Hematopoietic multipotent progenitor cell (in vitro differentiated cells): ENCODE measurements around the gene METTL15. TPM values are rescaled to one million over a fixed set of nuclear protein-coding genes. Genes with fewer than 3 reads are reported as not detected.
"Not testable (repeated sequence)": the region's sequence is repeated elsewhere in the genome, so short reads cannot be mapped to it uniquely, and the experiment has no call there.

Experiments
- DNase-seq, 3 donors: peaks; one replicate each; pipeline ENCODE4 v3.0.0-alpha.2; 2011 to 2015; ENCODE audit warnings: low read depth in 2 of 3, low spot score in 2 of 3
- total RNA-seq: library from RNA; depleted of rRNA; stranded (reverse); fragments of >200 nt; gene quantifications from one replicate; pipeline ENCODE4 v1.2.3, GENCODE V29; 2012

METTL15 gene
- 8.1 TPM for total RNA-seq

GRCh38 chr11:28107750-28108618 lies at the start of gene METTL15, which contains the start of gene KIF18A:
TSS of gene METTL15 (plus strand) at chr11:28108388. CDS start at chr11:28113335, 4,947 bp downstream.
TSS of gene KIF18A (minus strand) at chr11:28108156. CDS start at chr11:28097947, 10,209 bp downstream.
- DNase-seq, result peak; percentile 94 to 99 (median 99)

- no peak for DNase-seq
Observed at GRCh38 chr11:28071305-28071704, 36.9 kb upstream of the METTL15 start.

GRCh38 chr11:28072321-28072720 lies 35.9 kb upstream of the METTL15 start:
- no peak for DNase-seq

GRCh38 chr11:28077521-28077920 lies 30.7 kb upstream of the METTL15 start:
- DNase-seq, result no peak

- no peak for DNase-seq
Observed at GRCh38 chr11:28083118-28083517, 25.1 kb upstream of the METTL15 start.

- DNase-seq, result no peak
Observed at GRCh38 chr11:28086569-28086968, 21.6 kb upstream of the METTL15 start.

GRCh38 chr11:28087192-28087591 lies 21.0 kb upstream of the METTL15 start:
- not testable (repeated sequence) for DNase-seq

- DNase-seq, result not testable (repeated sequence)
Observed at GRCh38 chr11:28087693-28088092, 20.5 kb upstream of the METTL15 start.

- DNase-seq, result no peak
Observed at GRCh38 chr11:28089378-28089777, 18.8 kb upstream of the METTL15 start.

GRCh38 chr11:28090052-28090749 lies 18.0 kb upstream of the METTL15 start:
- no peak for DNase-seq

- no peak for DNase-seq
Observed at GRCh38 chr11:28092786-28093185, 15.4 kb upstream of the METTL15 start.

GRCh38 chr11:28098257-28098656 lies 9.9 kb upstream of the METTL15 start:
- no peak for DNase-seq

- no peak for DNase-seq
Observed at GRCh38 chr11:28099715-28100114, 8.5 kb upstream of the METTL15 start.

GRCh38 chr11:28100665-28101064 lies 7.5 kb upstream of the METTL15 start:
- no peak for DNase-seq

- DNase-seq, result not testable (repeated sequence)
Observed at GRCh38 chr11:28102300-28102699, 5.9 kb upstream of the METTL15 start.

GRCh38 chr11:28104425-28104824 lies 3.8 kb upstream of the METTL15 start:
- no peak for DNase-seq

GRCh38 chr11:28104984-28105383 lies 3.2 kb upstream of the METTL15 start:
- no peak for DNase-seq

GRCh38 chr11:28105869-28106268 lies 2.3 kb upstream of the METTL15 start:
- DNase-seq, result no peak

- no peak for DNase-seq
Observed at GRCh38 chr11:28106353-28107043, 1.7 kb upstream of the METTL15 start.

- DNase-seq, result peak in 2 of 3 donors; percentile 27 to 43
Observed at GRCh38 chr11:28107191-28107749, 918 bp upstream of the METTL15 start.

GRCh38 chr11:28108958-28109357 lies 770 bp downstream of the METTL15 start:
- DNase-seq, result no peak
